Measurements from ENCODE around the gene PIK3R6.

Gene PIK3R6

GRCh38 chr17:8838551-8839095 lies 28.9 kb downstream of the PIK3R6 start:
- Mint-ChIP-seq H3K4me1 (peaks cover 28% of the 10 kb centered on the region), H3K27ac (no peak overlapping the region), H3K9me3 (peaks cover 10% of the 10 kb centered on the region), H3K36me3 (ENCODE audit: low read depth) (no peaks in the 10 kb centered on the region), H3K4me3 (no peak overlapping the region), H3K27me3 (ENCODE audit: low read depth) (peaks cover 16% of the 10 kb centered on the region)
- no peak for TF ChIP-seq CTCF (IDR thresholded peaks at IDR 0.05; ENCODE audit: unreplicated experiment in 3 of 3)

GRCh38 chr17:8837563-8838075 lies 29.9 kb downstream of the PIK3R6 start:
- H3K4me1 Mint-ChIP-seq = peaks cover 23% of the 10 kb centered on the region
- H3K4me3 Mint-ChIP-seq = no peak overlapping the region

GRCh38 chr17:8836821-8837562 lies 30.5 kb downstream of the PIK3R6 start:
- H3K36me3 Mint-ChIP-seq (ENCODE audit: low read depth) = no peaks in the 10 kb centered on the region
- H3K9me3 Mint-ChIP-seq = peaks cover 4% of the 10 kb centered on the region
- no peak overlapping the region for H3K27ac Mint-ChIP-seq
- no peak for TF ChIP-seq CTCF (IDR thresholded peaks at IDR 0.05; ENCODE audit: unreplicated experiment in 3 of 3)
- H3K27me3 Mint-ChIP-seq (ENCODE audit: low read depth) = peaks cover 16% of the 10 kb centered on the region
- H3K4me3 Mint-ChIP-seq = no peak overlapping the region
- peaks cover 17% of the 10 kb centered on the region for H3K4me1 Mint-ChIP-seq

More at GRCh38 chr17:8837563-8838075, 29.9 kb downstream of the PIK3R6 start:
- Mint-ChIP-seq H3K27me3 (ENCODE audit: low read depth) (peaks cover 16% of the 10 kb centered on the region), H3K36me3 (ENCODE audit: low read depth) (no peaks in the 10 kb centered on the region), H3K27ac (no peak overlapping the region), H3K9me3 (peaks cover 8% of the 10 kb centered on the region)
- TF ChIP-seq CTCF (IDR thresholded peaks at IDR 0.05; ENCODE audit: unreplicated experiment in 3 of 3) = no peak

- H3K9me3 Mint-ChIP-seq = peaks cover 2% of the 10 kb centered on the region
- no peak for TF ChIP-seq CTCF (IDR thresholded peaks at IDR 0.05; ENCODE audit: unreplicated experiment in 3 of 3)
- H3K27ac Mint-ChIP-seq = no peak overlapping the region
- no peaks in the 10 kb centered on the region for H3K36me3 Mint-ChIP-seq (ENCODE audit: low read depth)
- no peak overlapping the region for H3K4me3 Mint-ChIP-seq
- peaks cover 16% of the 10 kb centered on the region for H3K27me3 Mint-ChIP-seq (ENCODE audit: low read depth)
- H3K4me1 Mint-ChIP-seq = peaks cover 14% of the 10 kb centered on the region
Measured at GRCh38 chr17:8835631-8836364, 31.7 kb downstream of the PIK3R6 start.

- Mint-ChIP-seq H3K4me1 (peaks cover 14% of the 10 kb centered on the region), H3K36me3 (ENCODE audit: low read depth) (no peaks in the 10 kb centered on the region), H3K27ac (no peak overlapping the region), H3K27me3 (ENCODE audit: low read depth) (peaks cover 16% of the 10 kb centered on the region), H3K4me3 (no peak overlapping the region), H3K9me3 (peaks cover 2% of the 10 kb centered on the region)
- no peak for TF ChIP-seq CTCF (IDR thresholded peaks at IDR 0.05; ENCODE audit: unreplicated experiment in 3 of 3)
Measured at GRCh38 chr17:8835106-8835505, 32.4 kb downstream of the PIK3R6 start.
